Breast epithelium (tissue), 3 donors: ENCODE measurements around the gene TUBGCP5.

Source experiments
- POLR2A ChIP-seq: fragments of 450-650 bp; IDR thresholded peaks from one replicate; pipeline ENCODE4 v1.6.1; 2016; ENCODE audit warnings: antibody characterized with exemption, mild to moderate bottlenecking, moderate library complexity
- POLR2AphosphoS5 ChIP-seq, 3 donors: sonication (generic); formaldehyde crosslinking; IDR thresholded peaks; one replicate each; pipeline ENCODE4 v1.6.1; 2017; ENCODE audit warnings: antibody characterized with exemption in 3 of 3
- TF ChIP-seq, protein P1 (sequence below), 3 donors: fragments of 450-650 bp; IDR thresholded peaks; one replicate each; pipeline ENCODE4 v1.5.1; 2016 to 2017; ENCODE audit warnings: antibody characterized with exemption in 3 of 3, mild to moderate bottlenecking in 3 of 3, moderate library complexity in 3 of 3

GRCh38 chr15:23081271-23081670 is 41.9 kb upstream of the TUBGCP5 start:
- TF ChIP-seq, protein P1, sequence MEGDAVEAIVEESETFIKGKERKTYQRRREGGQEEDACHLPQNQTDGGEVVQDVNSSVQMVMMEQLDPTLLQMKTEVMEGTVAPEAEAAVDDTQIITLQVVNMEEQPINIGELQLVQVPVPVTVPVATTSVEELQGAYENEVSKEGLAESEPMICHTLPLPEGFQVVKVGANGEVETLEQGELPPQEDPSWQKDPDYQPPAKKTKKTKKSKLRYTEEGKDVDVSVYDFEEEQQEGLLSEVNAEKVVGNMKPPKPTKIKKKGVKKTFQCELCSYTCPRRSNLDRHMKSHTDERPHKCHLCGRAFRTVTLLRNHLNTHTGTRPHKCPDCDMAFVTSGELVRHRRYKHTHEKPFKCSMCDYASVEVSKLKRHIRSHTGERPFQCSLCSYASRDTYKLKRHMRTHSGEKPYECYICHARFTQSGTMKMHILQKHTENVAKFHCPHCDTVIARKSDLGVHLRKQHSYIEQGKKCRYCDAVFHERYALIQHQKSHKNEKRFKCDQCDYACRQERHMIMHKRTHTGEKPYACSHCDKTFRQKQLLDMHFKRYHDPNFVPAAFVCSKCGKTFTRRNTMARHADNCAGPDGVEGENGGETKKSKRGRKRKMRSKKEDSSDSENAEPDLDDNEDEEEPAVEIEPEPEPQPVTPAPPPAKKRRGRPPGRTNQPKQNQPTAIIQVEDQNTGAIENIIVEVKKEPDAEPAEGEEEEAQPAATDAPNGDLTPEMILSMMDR (IDR thresholded peaks at IDR 0.05) = no peak
- no peak for TF ChIP-seq POLR2A
- TF ChIP-seq POLR2AphosphoS5 (IDR thresholded peaks at IDR 0.05) = no peak
